K562 (cell line): ENCODE measurements around the gene ADAT1. TPM values are rescaled to one million over a fixed set of nuclear protein-coding genes. Genes with fewer than 3 reads are reported as not detected.

Experiments used
- ATAC-seq: fragments of 200-7000 bp; cut with Tn5 transposase; 3 replicates; pipeline ENCODE4 v1.9.1; 2020; ENCODE audit warnings: moderate library complexity
- BruUV-seq: library from RNA; stranded (reverse); fragments of 400-500 nt; replicated peaks from 2 replicates; lab custom pipeline; 2021; lab: Mats Ljungman, UMichigan
- CTCF ChIA-PET: fragments of 300-600 bp; formaldehyde crosslinking; extraction: SDS; loops from one replicate; lab custom pipeline; 2021; ENCODE audit warnings: low intra/inter-chr PET ratio; lab: Yijun Ruan, JAX
- POLR2A ChIA-PET: fragments of 300-600, 350-650 bp; sonication (Branson Sonifier 250); formaldehyde crosslinking; extraction: SDS; loops from one replicate; lab custom pipeline; 2021; ENCODE audit warnings: antibody characterized with exemption, inconsistent platforms; lab: Yijun Ruan, JAX
- DNase-seq, 4 experiments: peaks; one replicate each; pipeline versions ENCODE4 v3.0.0 to v3.0.0-alpha.2; 2011 to 2018; ENCODE audit warnings: low spot score in 3 of 4, mixed read lengths in 3 of 4; ENCODE audit errors: extremely low read depth in 1 of 4
- FAIRE-seq: peaks from 2 replicates; lab custom pipeline; 2011; peaks lifted over from hg19 to GRCh38; lab: Jason Lieb, UNC
- H2AFZ ChIP-seq: 2 replicates; pipeline ENCODE4 v1.6.0; 2011; ENCODE audit warnings: low read depth, low read length, control low read depth, inconsistent platforms
- H3K27ac ChIP-seq: fragments of 200-600 bp; 3 replicates; pipeline ENCODE4 v1.8.0; 2011; ENCODE audit warnings: low read depth, mild to moderate bottlenecking, control low read depth, inconsistent platforms, low read length, moderate library complexity, mixed read lengths; ENCODE audit errors: extremely low read depth
- H3K27me3 ChIP-seq, 2 experiments: fragments of 300-600 bp in 1 of 2; 2 replicates in 1 of 2; 3 replicates in 1 of 2; pipeline versions ENCODE4 v1.6.0 to v1.8.0; 2011; ENCODE audit warnings: inconsistent platforms in 2 of 2, low read length in 2 of 2, mild to moderate bottlenecking in 1 of 2, mixed read lengths in 1 of 2, moderate library complexity in 1 of 2; ENCODE audit not compliant: control insufficient read depth in 2 of 2, insufficient read depth in 2 of 2
- H3K36me3 ChIP-seq: fragments of 300-600 bp; 3 replicates; pipeline ENCODE4 v1.8.0; 2011; ENCODE audit warnings: mild to moderate bottlenecking, low read length, inconsistent platforms; ENCODE audit not compliant: control insufficient read depth, insufficient read depth
- H3K4me1 ChIP-seq, 2 experiments: fragments of 200-600 bp in 1 of 2; replicated peaks in 1 of 2; 2 replicates in 1 of 2; 3 replicates in 1 of 2; pipeline versions ENCODE4 v1.5.1 to v1.8.0; 2011; ENCODE audit warnings: inconsistent platforms in 2 of 2, low read length in 2 of 2, mild to moderate bottlenecking in 1 of 2, mixed read lengths in 1 of 2, moderate library complexity in 1 of 2; ENCODE audit not compliant: control insufficient read depth in 2 of 2, insufficient read depth in 2 of 2
- H3K4me2 ChIP-seq: 2 replicates; pipeline ENCODE4 v1.6.1; 2011; ENCODE audit warnings: low read length, control low read depth, inconsistent platforms, mixed read lengths; ENCODE audit not compliant: insufficient read depth
- H3K4me3 ChIP-seq: fragments of 200-600 bp; sonication (generic), shearing (Covaris generic); 2 replicates; pipeline ENCODE4 v1.5.1; 2016; ENCODE audit warnings: control low read depth, inconsistent platforms
- H3K79me2 ChIP-seq: fragments of 200-600 bp; 3 replicates; pipeline ENCODE4 v1.8.0; 2011; ENCODE audit warnings: low read length, inconsistent platforms; ENCODE audit not compliant: control insufficient read depth, insufficient read depth
- H3K9ac ChIP-seq, 2 experiments: 2 replicates each; pipeline versions ENCODE4 v1.6.0 to v1.6.1; 2011; ENCODE audit warnings: low read depth in 2 of 2, low read length in 2 of 2, control low read depth in 1 of 2, inconsistent platforms in 1 of 2, mild to moderate bottlenecking in 1 of 2, mixed read lengths in 1 of 2; ENCODE audit not compliant: insufficient read depth in 1 of 2
- H3K9me1 ChIP-seq: one replicate; pipeline ENCODE4 v1.6.0; 2011; ENCODE audit warnings: inconsistent platforms, mild to moderate bottlenecking, low read length, moderate library complexity; ENCODE audit not compliant: control insufficient read depth, insufficient read depth
- H3K9me3 ChIP-seq: replicated peaks from 2 replicates; pipeline ENCODE4 v1.5.1; 2011; ENCODE audit warnings: low read depth, low read length, inconsistent platforms; ENCODE audit not compliant: control insufficient read depth, insufficient read depth
- H4K20me1 ChIP-seq: replicated peaks from 2 replicates; pipeline ENCODE4 v1.6.1; 2011; ENCODE audit warnings: low read length, inconsistent platforms, mixed read lengths; ENCODE audit not compliant: control insufficient read depth, insufficient read depth
- ATF7 ChIP-seq: fragments of 450-650 bp; IDR thresholded peaks from 2 replicates; pipeline ENCODE4 v1.7.1; 2014; ENCODE audit warnings: mild to moderate bottlenecking, moderate library complexity
- CHD1 ChIP-seq: fragments of 200-600 bp; sonication (generic); IDR thresholded peaks from one replicate; pipeline ENCODE4 v1.6.1; 2012; ENCODE audit warnings: mild to moderate bottlenecking, moderate library complexity, low read length, inconsistent platforms
- CTBP1 ChIP-seq: fragments of 450-650 bp; IDR thresholded peaks from 2 replicates; pipeline ENCODE4 v1.6.1; 2016; ENCODE audit warnings: borderline replicate concordance
- DACH1 ChIP-seq: fragments of 450-650 bp; IDR thresholded peaks from 2 replicates; pipeline ENCODE4 v1.6.1; 2018; ENCODE audit not compliant: partially characterized antibody
- EWSR1 ChIP-seq: fragments of 450-650 bp; IDR thresholded peaks from 2 replicates; pipeline ENCODE4 v1.6.1; 2018; ENCODE audit warnings: borderline replicate concordance, mild to moderate bottlenecking, low read depth, moderate library complexity; ENCODE audit not compliant: partially characterized antibody
- KDM2B ChIP-seq: fragments of 250-450 bp; sonication (Bioruptor Pico); IDR thresholded peaks from 2 replicates; pipeline ENCODE4 v1.8.0; 2021; ENCODE audit warnings: mild to moderate bottlenecking, moderate library complexity
- TFE3 ChIP-seq: fragments of 450-650 bp; formaldehyde crosslinking; IDR thresholded peaks from 2 replicates; pipeline ENCODE4 v1.4.0; 2020; ENCODE audit warnings: mild to moderate bottlenecking, mixed read lengths
- TRIM24 ChIP-seq, 2 experiments: fragments of 450-650 bp; IDR thresholded peaks; 2 replicates each; pipeline ENCODE4 v1.6.1; 2016
- USF1 ChIP-seq: sonication (generic); formaldehyde crosslinking; IDR thresholded peaks from 2 replicates; pipeline ENCODE4 v1.9.0; 2022; ENCODE audit warnings: mild to moderate bottlenecking, missing genetic modification reagents
- ZFP30 ChIP-seq: fragments of 250-450 bp; sonication (Bioruptor Pico); IDR thresholded peaks from 2 replicates; pipeline ENCODE4 v1.8.0; 2022; ENCODE audit warnings: moderate library complexity, mild to moderate bottlenecking, inconsistent platforms, borderline replicate concordance
- ZNF311 ChIP-seq: fragments of 250-450 bp; sonication (Bioruptor Pico); IDR thresholded peaks from 2 replicates; pipeline ENCODE4 v1.4.0; 2020; ENCODE audit warnings: mild to moderate bottlenecking, moderate library complexity
- ZNF436 ChIP-seq: fragments of 250-450, 450-650 bp; sonication (Bioruptor Pico); formaldehyde crosslinking; IDR thresholded peaks from 2 replicates; pipeline ENCODE4 v1.7.0; 2020; ENCODE audit warnings: mild to moderate bottlenecking
- WGBS: fragments of 100-300 bp; shearing (Covaris generic); methylation state at CpG from one replicate; pipeline ENCODE4 v1.1.6; 2016; ENCODE audit warnings: low coverage, mixed read lengths; ENCODE audit not compliant: insufficient coverage; ENCODE audit errors: missing lambda C conversion rate; 5-methylcytosine and 5-hydroxymethylcytosine counted together
- in situ Hi-C: fragments of 300-500 bp; cut with MboI; formaldehyde crosslinking; loops from 4 replicates; pipeline ENCODE4 v1.15.0; 2018; ENCODE audit warnings: inconsistent platforms, mixed read lengths
- intact Hi-C: fragments of 100-400 bp; cut with micrococcal nuclease; formaldehyde crosslinking; loops from 2 replicates; pipeline ENCODE4 v1.14.2; 2022
- polyA plus RNA-seq, 8 experiments: library from polyadenylated mRNA; depleted of rRNA in 4 of 8; stranded (reverse) in 5 of 8; unstranded in 3 of 8; fragments of >200 nt; fragmentation: Nextera tagmentation in 2 of 8; fragmentation: Illumina TruSeq in 1 of 8; extraction: Ambion mirVana in 2 of 8; extraction: Trizol in 1 of 8; gene quantifications; 2 replicates each; pipeline versions ENCODE4 v1.2.1 to v1.2.3, GENCODE V29; 2011 to 2014; ENCODE audit warnings: inconsistent platforms in 1 of 8, missing spikeins in 1 of 8
- total RNA-seq, 7 experiments: library from RNA; depleted of rRNA in 6 of 7; stranded (reverse); fragments of >200 nt in 6 of 7; fragmentation: Illumina TruSeq in 2 of 7; extraction: Trizol in 2 of 7; gene quantifications; 2 replicates each; pipeline versions ENCODE4 v1.2.1 to v1.2.3, GENCODE V29; 2011 to 2021; ENCODE audit warnings: low replicate concordance in 1 of 7
- TF ChIP-seq, protein P1 (sequence below): fragments of 450-650 bp; conservative IDR thresholded peaks from 2 replicates; pipeline ENCODE4 v1.6.1; 2016; ENCODE audit warnings: missing genetic modification characterization, low read depth, mild to moderate bottlenecking, control low read depth, missing compliant biosample characterization
- TF ChIP-seq, protein P2 (sequence below), 2 experiments: fragments of 450-650 bp; IDR thresholded peaks; 2 replicates each; pipeline ENCODE4 v1.6.1; 2016

The ADAT1 gene
- total and polyA plus RNA-seq, 9 of the 15 experiments (the other 6 are each of a cell fraction or from before 2014, with no cell fraction given), result 16.0 to 36.7 (median 28.2) TPM

DNA sequence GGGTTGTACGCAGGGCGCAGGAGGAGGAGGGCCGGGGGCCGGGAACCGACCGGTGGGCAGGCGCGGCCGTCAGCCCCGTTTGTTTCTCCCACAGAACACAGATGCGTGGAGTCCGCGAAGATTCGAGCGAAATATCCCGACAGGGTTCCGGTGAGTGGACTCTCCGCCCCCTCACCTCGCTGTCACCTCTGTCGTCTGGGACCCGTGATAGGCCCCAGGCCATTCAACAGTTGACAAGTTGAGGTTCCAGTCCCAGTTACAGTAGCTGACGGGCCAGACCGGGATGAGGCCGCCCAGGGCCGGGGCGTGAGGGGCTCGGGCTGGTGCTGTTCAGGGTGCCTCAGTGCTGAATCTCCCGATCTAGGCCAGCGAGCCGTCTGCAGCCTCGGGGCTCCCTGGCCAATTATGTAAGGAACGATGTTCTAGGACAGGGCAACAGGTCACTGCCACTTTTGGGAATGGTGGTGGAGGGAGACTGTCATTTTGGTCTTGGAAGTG lies 56.3 kb downstream of the ADAT1 start (continued):
- TF ChIP-seq CHD1 (peak; percentile 42), EWSR1 (no peak), ZNF436 (CRISPR knock-in tag) (no peak)
- TF ChIP-seq, protein P1, sequence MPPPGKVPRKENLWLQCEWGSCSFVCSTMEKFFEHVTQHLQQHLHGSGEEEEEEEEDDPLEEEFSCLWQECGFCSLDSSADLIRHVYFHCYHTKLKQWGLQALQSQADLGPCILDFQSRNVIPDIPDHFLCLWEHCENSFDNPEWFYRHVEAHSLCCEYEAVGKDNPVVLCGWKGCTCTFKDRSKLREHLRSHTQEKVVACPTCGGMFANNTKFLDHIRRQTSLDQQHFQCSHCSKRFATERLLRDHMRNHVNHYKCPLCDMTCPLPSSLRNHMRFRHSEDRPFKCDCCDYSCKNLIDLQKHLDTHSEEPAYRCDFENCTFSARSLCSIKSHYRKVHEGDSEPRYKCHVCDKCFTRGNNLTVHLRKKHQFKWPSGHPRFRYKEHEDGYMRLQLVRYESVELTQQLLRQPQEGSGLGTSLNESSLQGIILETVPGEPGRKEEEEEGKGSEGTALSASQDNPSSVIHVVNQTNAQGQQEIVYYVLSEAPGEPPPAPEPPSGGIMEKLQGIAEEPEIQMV, result no peak
- TF ChIP-seq, all 486 proteins: peak for 21

GRCh38 chr16:75566040-75566757 lies 56.9 kb downstream of the ADAT1 start, which contains the start of gene GABARAPL2:
Gene GABARAPL2, plus strand, starts transcription at chr16:75566379. Its CDS starts 108 bp downstream, at chr16:75566487.
- Histone ChIP-seq H3K27me3 (no peaks in the 10 kb centered on the region), H3K9me3 (no peaks in the 10 kb centered on the region), H3K4me2 (peak within 1 kb of the TSS; percentile 91), H3K36me3 (peaks cover 38% of the 10 kb centered on the region; the same call in 2 of the 3 replicates), H3K4me1 (peaks cover 15 to 28% of the 10 kb centered on the region in 2 experiments; a peak in 4 of 5 replicates), H2AFZ (peak within 1 kb of the TSS; percentile 98), H3K9me1 (no peaks in the 10 kb centered on the region), H3K9ac (peak within 1 kb of the TSS; percentile 73 to 95), H4K20me1 (peaks cover 7% of the 10 kb centered on the region; the same call in 1 of the 2 replicates), H3K27ac (peak within 1 kb of the TSS; percentile 74), H3K4me3 (peak within 1 kb of the TSS; percentile 95), H3K79me2 (peaks cover 19% of the 10 kb centered on the region)
- ChIA-PET CTCF (interaction anchor here (0.6 kb wide), 1 partner anchor 12 kb away, joined by 3 read pairs; no protein-coding TSS in a partner anchor), POLR2A (interaction anchor here (0.6 to 2.0 kb wide), 7 partner anchors 8 to 159 kb away, joined by 3 to 11 read pairs (median 4); partner anchors contain the start of gene ADAT1)
- BruUV-seq, result no TSS peak
- ATAC-seq (peak; percentile 89), FAIRE-seq (peak; percentile 77), DNase-seq (peak; percentile 87 to 92 (median 90))
- WGBS, result under 1% methylated on average over 51 of the region's 69 CpGs
- in situ Hi-C loops (no loop called here), intact Hi-C loops (loop anchor here (1.0 kb wide), 1 partner anchor 54 kb away; no protein-coding TSS in a partner anchor)
- TF ChIP-seq CTBP1, result 0 out of 2 replicates have a peak, but pooled peaks have one; percentile 13
- no peak for TF ChIP-seq ZFP30 (CRISPR knock-in tag)
- no peak for TF ChIP-seq DACH1
- TF ChIP-seq ATF7, result peak; percentile 65
- TF ChIP-seq KDM2B (CRISPR knock-in tag), result peak; percentile 80; the same call in 1 of the 2 replicates
- TF ChIP-seq, protein P2, sequence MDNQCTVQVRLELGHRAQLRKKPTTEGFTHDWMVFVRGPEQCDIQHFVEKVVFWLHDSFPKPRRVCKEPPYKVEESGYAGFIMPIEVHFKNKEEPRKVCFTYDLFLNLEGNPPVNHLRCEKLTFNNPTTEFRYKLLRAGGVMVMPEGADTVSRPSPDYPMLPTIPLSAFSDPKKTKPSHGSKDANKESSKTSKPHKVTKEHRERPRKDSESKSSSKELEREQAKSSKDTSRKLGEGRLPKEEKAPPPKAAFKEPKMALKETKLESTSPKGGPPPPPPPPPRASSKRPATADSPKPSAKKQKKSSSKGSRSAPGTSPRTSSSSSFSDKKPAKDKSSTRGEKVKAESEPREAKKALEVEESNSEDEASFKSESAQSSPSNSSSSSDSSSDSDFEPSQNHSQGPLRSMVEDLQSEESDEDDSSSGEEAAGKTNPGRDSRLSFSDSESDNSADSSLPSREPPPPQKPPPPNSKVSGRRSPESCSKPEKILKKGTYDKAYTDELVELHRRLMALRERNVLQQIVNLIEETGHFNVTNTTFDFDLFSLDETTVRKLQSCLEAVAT (IDR thresholded peaks at IDR 0.05), result 0 out of 4 replicates have a peak, but pooled peaks of 1 of the 2 experiments have one; percentile 69
- no peak for TF ChIP-seq TFE3
- 0 out of 4 replicates have a peak, but pooled peaks of 1 of the 2 experiments have one; percentile 13 for TF ChIP-seq TRIM24 (IDR thresholded peaks at IDR 0.05)
- TF ChIP-seq ZNF311, result no peak
- 0 out of 2 replicates have a peak, but pooled peaks have one; percentile 2 for TF ChIP-seq USF1 (CRISPR knock-in tag)
